SU-DHL-6 (cell line): ENCODE results near the gene PTPRN2.

Experiments
- H2AFZ ChIP-seq: fragments of 200-600 bp; sonication (generic); 2 replicates; pipeline ENCODE4 v1.6.1; 2014; ENCODE audit warnings: low read depth, mild to moderate bottlenecking, moderate library complexity, mixed read lengths, antibody characterized with exemption, low read length; ENCODE audit not compliant: severe bottlenecking
- H3F3A ChIP-seq: fragments of 200-600 bp; shearing (Covaris generic); 2 replicates; pipeline ENCODE4 v1.6.0; 2016; ENCODE audit warnings: antibody characterized with exemption, mild to moderate bottlenecking; ENCODE audit not compliant: insufficient read depth
- H3K27ac ChIP-seq: fragments of 200-600 bp; sonication (generic); 2 replicates; pipeline ENCODE4 v1.5.1; 2016; ENCODE audit warnings: low read depth, mild to moderate bottlenecking, low read length, moderate library complexity, mixed read lengths
- H3K27me3 ChIP-seq: fragments of 200-600 bp; sonication (generic), shearing (Covaris generic); 2 replicates; pipeline ENCODE4 v1.6.0; 2014; ENCODE audit warnings: mild to moderate bottlenecking, low read length
- H3K36me3 ChIP-seq: fragments of 200-600 bp; sonication (generic); 2 replicates; pipeline ENCODE4 v1.6.1; 2014; ENCODE audit warnings: mild to moderate bottlenecking, low read length, mixed read lengths
- H3K4me2 ChIP-seq: fragments of 300-600, 200-600 bp; shearing (Covaris generic), sonication (generic); 2 replicates; pipeline ENCODE4 v1.6.0; 2014; ENCODE audit warnings: low read length, low read depth, mild to moderate bottlenecking; ENCODE audit not compliant: poor library complexity, severe bottlenecking
- H3K4me3 ChIP-seq: fragments of 200-600 bp; sonication (generic); 2 replicates; pipeline ENCODE4 v1.5.1; 2014; ENCODE audit warnings: antibody characterized with exemption, low read length, mild to moderate bottlenecking, mixed read lengths; ENCODE audit not compliant: insufficient read depth, poor library complexity, severe bottlenecking
- H3K79me2 ChIP-seq: fragments of 200-600 bp; sonication (generic); 2 replicates; pipeline ENCODE4 v1.6.1; 2014; ENCODE audit warnings: mild to moderate bottlenecking, low read length, moderate library complexity; ENCODE audit not compliant: insufficient read depth
- H3K9ac ChIP-seq: fragments of 200-600 bp; sonication (generic); 2 replicates; pipeline ENCODE4 v1.7.0; 2014; ENCODE audit warnings: mild to moderate bottlenecking, low read length
- H3K9me2 ChIP-seq: fragments of 200-600 bp; sonication (generic); replicated peaks from 2 replicates; pipeline ENCODE4 v1.6.1; 2014; ENCODE audit warnings: low read length; ENCODE audit not compliant: insufficient read depth
- H3K9me3 ChIP-seq: fragments of 200-600 bp; sonication (generic); 2 replicates; pipeline ENCODE4 v1.6.1; 2014; ENCODE audit warnings: low read length, mixed read lengths; ENCODE audit not compliant: insufficient read depth
- H4K20me1 ChIP-seq: fragments of 200-600 bp; sonication (generic); 2 replicates; pipeline ENCODE4 v1.6.1; 2014; ENCODE audit warnings: low read depth, mild to moderate bottlenecking, antibody characterized with exemption, low read length, moderate library complexity, mixed read lengths
- CTCF ChIP-seq: fragments of 200-600 bp; sonication (generic); IDR thresholded peaks from one replicate; pipeline ENCODE4 v1.5.1; 2017; ENCODE audit warnings: antibody characterized with exemption, mild to moderate bottlenecking, low read length, moderate library complexity; ENCODE audit not compliant: insufficient read depth, poor library complexity, severe bottlenecking
- EZH2phosphoT487 ChIP-seq: fragments of 200-600 bp; sonication (generic), shearing (Covaris generic); conservative IDR thresholded peaks from 2 replicates; pipeline ENCODE4 v1.6.1; 2018; ENCODE audit warnings: mild to moderate bottlenecking, antibody characterized with exemption, low read length, moderate library complexity, mixed read lengths

The PTPRN2 gene

GRCh38 chr7:157873664-157874063 lies 714.0 kb downstream of the PTPRN2 start:
- Histone ChIP-seq H3K36me3 (no peaks in the 10 kb centered on the region), H3K79me2 (no peaks in the 10 kb centered on the region), H3K4me3 (no peak overlapping the region), H3K9me3 (no peaks in the 10 kb centered on the region), H3K4me2 (no peak overlapping the region), H3K9me2 (no peaks in the 10 kb centered on the region), H2AFZ (no peak overlapping the region), H4K20me1 (no peaks in the 10 kb centered on the region), H3K27ac (no peak overlapping the region), H3K27me3 (no peaks in the 10 kb centered on the region), H3K9ac (no peak overlapping the region), H3F3A (no peaks in the 10 kb centered on the region)
- TF ChIP-seq EZH2phosphoT487 (no peak), CTCF (no peak)

GRCh38 chr7:157873181-157873580 lies 714.4 kb downstream of the PTPRN2 start:
- Histone ChIP-seq H3K27me3 (no peaks in the 10 kb centered on the region), H3K4me2 (no peak overlapping the region), H3K27ac (no peak overlapping the region), H3K79me2 (no peaks in the 10 kb centered on the region), H2AFZ (no peak overlapping the region), H3K9me3 (no peaks in the 10 kb centered on the region), H3K9ac (no peak overlapping the region), H3F3A (no peaks in the 10 kb centered on the region), H3K9me2 (no peaks in the 10 kb centered on the region), H3K4me3 (no peak overlapping the region), H4K20me1 (no peaks in the 10 kb centered on the region), H3K36me3 (no peaks in the 10 kb centered on the region)
- no peak for TF ChIP-seq EZH2phosphoT487
- TF ChIP-seq CTCF, result no peak

- Histone ChIP-seq H3K27ac (no peak overlapping the region), H3K79me2 (no peaks in the 10 kb centered on the region), H3F3A (no peaks in the 10 kb centered on the region), H3K9ac (no peak overlapping the region), H4K20me1 (no peaks in the 10 kb centered on the region), H3K27me3 (no peaks in the 10 kb centered on the region), H3K9me2 (no peaks in the 10 kb centered on the region), H3K4me3 (no peak overlapping the region), H3K36me3 (no peaks in the 10 kb centered on the region), H3K9me3 (no peaks in the 10 kb centered on the region), H2AFZ (no peak overlapping the region), H3K4me2 (no peak overlapping the region)
- TF ChIP-seq EZH2phosphoT487 (no peak), CTCF (no peak)
Measured at GRCh38 chr7:157872447-157872846, 715.2 kb downstream of the PTPRN2 start.

GRCh38 chr7:157871681-157872080 lies 715.9 kb downstream of the PTPRN2 start:
- no peaks in the 10 kb centered on the region for H3K9me3 ChIP-seq
- TF ChIP-seq EZH2phosphoT487, result no peak
- TF ChIP-seq CTCF, result no peak
- H3K27me3 ChIP-seq, result no peaks in the 10 kb centered on the region
- no peaks in the 10 kb centered on the region for H3K9me2 ChIP-seq
- no peak overlapping the region for H3K4me2 ChIP-seq
- no peaks in the 10 kb centered on the region for H4K20me1 ChIP-seq
- no peaks in the 10 kb centered on the region for H3K36me3 ChIP-seq
- H2AFZ ChIP-seq, result no peak overlapping the region
- no peak overlapping the region for H3K27ac ChIP-seq
- H3K4me3 ChIP-seq, result no peak overlapping the region
- H3F3A ChIP-seq, result no peaks in the 10 kb centered on the region
- H3K9ac ChIP-seq, result no peak overlapping the region
- H3K79me2 ChIP-seq, result no peaks in the 10 kb centered on the region
